Osteocyte (in vitro differentiated cells): ENCODE data around the gene DCST1. TPM values are rescaled to one million over a fixed set of nuclear protein-coding genes. Genes with fewer than 3 reads are reported as not detected.

ENCODE experiments used
- DNase-seq: peaks from one replicate; pipeline ENCODE4 v3.0.0; 2021; ENCODE audit warnings: mixed read lengths; ENCODE audit not compliant: unreplicated experiment; ENCODE audit errors: extremely low spot score
- H3K27ac Mint-ChIP-seq: one replicate; pipeline ENCODE4 v1.8.0; 2021; ENCODE audit warnings: mild to moderate bottlenecking, mixed read lengths; ENCODE audit not compliant: unreplicated experiment
- H3K27me3 Mint-ChIP-seq: one replicate; pipeline ENCODE4 v1.8.0; 2021; ENCODE audit warnings: mixed read lengths; ENCODE audit not compliant: unreplicated experiment
- H3K36me3 Mint-ChIP-seq: one replicate; pipeline ENCODE4 v1.8.0; 2021; ENCODE audit warnings: mixed read lengths; ENCODE audit not compliant: unreplicated experiment
- H3K4me1 Mint-ChIP-seq: one replicate; pipeline ENCODE4 v1.8.0; 2021; ENCODE audit warnings: mixed read lengths; ENCODE audit not compliant: unreplicated experiment
- H3K4me3 Mint-ChIP-seq: one replicate; pipeline ENCODE4 v1.8.0; 2021; ENCODE audit warnings: mild to moderate bottlenecking, moderate library complexity, mixed read lengths; ENCODE audit not compliant: unreplicated experiment
- H3K9me3 Mint-ChIP-seq: one replicate; pipeline ENCODE4 v1.8.0; 2021; ENCODE audit warnings: mixed read lengths; ENCODE audit not compliant: unreplicated experiment
- total RNA-seq: library from RNA; stranded (reverse); gene quantifications from 2 replicates; pipeline ENCODE4 v1.2.1, GENCODE V29; 2021
- TF ChIP-seq, protein P1 (sequence below): fragments of 200-600 bp; sonication (generic); IDR thresholded peaks from 2 replicates; pipeline ENCODE4 v1.5.0; 2021; ENCODE audit warnings: antibody characterized with exemption, mild to moderate bottlenecking, moderate library complexity

Gene DCST1
- total RNA-seq, 1 donor from 2014 or later: not detected

DNA sequence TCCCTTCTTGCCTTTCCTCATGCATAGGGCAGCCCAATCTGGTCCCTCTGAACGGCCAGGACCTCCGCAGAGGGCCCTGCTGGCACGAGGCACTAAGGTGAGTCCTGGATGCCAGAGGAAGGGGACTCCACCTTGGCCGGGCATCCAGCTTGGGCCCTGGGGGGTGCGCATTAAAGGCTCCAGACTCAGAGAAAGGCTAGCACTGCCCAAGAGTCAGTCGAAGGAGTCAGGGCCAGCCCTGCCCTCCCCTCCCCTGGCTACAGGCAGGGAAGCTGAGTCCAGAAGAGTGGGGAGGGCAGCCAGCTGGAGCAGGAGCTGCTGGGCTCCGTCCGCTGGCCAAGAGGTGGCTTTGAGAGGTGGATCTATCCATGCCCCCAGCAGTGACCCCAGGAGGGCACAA lies 27.1 kb downstream of the DCST1 start:
- no peak overlapping the region for H3K4me3 Mint-ChIP-seq
- H3K9me3 Mint-ChIP-seq: no peaks in the 10 kb centered on the region
- H3K4me1 Mint-ChIP-seq: peaks cover 30% of the 10 kb centered on the region
- no peak for DNase-seq
- TF ChIP-seq, protein P1, sequence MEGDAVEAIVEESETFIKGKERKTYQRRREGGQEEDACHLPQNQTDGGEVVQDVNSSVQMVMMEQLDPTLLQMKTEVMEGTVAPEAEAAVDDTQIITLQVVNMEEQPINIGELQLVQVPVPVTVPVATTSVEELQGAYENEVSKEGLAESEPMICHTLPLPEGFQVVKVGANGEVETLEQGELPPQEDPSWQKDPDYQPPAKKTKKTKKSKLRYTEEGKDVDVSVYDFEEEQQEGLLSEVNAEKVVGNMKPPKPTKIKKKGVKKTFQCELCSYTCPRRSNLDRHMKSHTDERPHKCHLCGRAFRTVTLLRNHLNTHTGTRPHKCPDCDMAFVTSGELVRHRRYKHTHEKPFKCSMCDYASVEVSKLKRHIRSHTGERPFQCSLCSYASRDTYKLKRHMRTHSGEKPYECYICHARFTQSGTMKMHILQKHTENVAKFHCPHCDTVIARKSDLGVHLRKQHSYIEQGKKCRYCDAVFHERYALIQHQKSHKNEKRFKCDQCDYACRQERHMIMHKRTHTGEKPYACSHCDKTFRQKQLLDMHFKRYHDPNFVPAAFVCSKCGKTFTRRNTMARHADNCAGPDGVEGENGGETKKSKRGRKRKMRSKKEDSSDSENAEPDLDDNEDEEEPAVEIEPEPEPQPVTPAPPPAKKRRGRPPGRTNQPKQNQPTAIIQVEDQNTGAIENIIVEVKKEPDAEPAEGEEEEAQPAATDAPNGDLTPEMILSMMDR: no peak
- no peaks in the 10 kb centered on the region for H3K27me3 Mint-ChIP-seq
- peaks cover 13% of the 10 kb centered on the region for H3K36me3 Mint-ChIP-seq
- H3K27ac Mint-ChIP-seq: no peak overlapping the region

DNA sequence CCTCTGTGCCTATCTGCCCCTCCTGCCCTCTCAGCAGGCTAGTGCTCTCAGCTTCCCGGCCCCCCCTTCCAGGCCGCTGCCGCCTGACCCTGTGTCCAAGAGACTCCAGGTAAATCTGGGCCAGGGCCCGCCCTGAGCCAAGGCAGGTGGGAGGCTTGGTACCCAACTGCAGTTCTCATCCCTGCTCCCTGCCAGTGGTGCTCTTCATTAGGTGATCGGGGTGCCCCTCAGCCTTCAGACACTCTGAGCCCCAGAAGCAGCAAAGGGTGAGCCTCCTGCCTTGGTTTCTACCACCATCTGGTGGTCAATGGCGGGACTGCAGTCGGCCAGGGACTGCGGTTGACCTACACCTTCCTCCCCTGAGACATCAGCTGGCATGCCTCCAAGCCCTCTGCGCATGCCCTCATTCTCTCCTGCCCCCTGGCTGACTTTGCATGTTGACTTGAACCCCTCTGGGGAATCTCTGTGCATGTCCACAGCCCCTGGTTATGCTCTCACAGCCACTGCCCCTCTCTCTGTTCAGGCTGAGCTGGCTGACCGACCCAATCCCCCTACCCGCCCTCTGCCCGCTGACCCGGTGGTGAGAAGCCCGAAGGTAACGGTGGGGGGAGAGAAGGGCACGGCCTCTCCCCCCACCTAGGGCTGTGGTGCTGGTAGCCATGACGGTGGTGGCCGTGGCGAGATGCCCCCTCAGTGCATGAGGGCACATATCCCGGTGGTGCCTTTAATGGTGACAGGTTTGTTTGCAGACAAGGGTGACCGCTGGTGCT lies 27.9 kb downstream of the DCST1 start:
- no peak overlapping the region for H3K4me3 Mint-ChIP-seq

DNA sequence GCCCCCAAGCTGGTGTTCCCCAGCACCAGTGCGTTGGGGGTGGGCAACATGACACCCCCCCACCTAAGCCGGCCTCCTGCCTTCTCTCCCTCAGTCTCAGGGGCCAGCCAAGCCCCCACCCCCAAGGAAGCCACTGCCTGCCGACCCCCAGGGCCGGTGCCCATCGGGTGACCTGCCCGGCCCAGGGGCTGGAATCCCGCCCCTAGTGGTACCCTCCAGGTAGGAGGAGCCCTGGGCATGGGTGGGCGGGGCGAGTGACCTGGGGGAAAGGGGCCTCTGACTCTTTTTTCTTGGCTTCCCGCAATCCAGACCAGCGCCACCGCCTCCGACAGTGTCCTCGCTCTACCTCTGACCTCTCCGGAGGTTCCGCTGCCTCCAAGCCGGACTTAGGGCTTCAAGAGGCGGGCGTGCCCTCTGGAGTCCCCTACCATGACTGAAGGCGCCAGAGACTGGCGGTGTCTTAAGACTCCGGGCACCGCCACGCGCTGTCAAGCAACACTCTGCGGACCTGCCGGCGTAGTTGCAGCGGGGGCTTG lies 28.6 kb downstream of the DCST1 start:
- H3K27me3 Mint-ChIP-seq: no peaks in the 10 kb centered on the region

More for the DNA sequence above, 27.9 kb downstream of the DCST1 start:
- TF ChIP-seq, protein P1: peak; percentile 97
- Mint-ChIP-seq H3K27ac (no peak overlapping the region), H3K36me3 (peaks cover 8% of the 10 kb centered on the region), H3K27me3 (no peaks in the 10 kb centered on the region), H3K9me3 (no peaks in the 10 kb centered on the region), H3K4me1 (peaks cover 30% of the 10 kb centered on the region)
- peak; percentile 96 for DNase-seq

DNA sequence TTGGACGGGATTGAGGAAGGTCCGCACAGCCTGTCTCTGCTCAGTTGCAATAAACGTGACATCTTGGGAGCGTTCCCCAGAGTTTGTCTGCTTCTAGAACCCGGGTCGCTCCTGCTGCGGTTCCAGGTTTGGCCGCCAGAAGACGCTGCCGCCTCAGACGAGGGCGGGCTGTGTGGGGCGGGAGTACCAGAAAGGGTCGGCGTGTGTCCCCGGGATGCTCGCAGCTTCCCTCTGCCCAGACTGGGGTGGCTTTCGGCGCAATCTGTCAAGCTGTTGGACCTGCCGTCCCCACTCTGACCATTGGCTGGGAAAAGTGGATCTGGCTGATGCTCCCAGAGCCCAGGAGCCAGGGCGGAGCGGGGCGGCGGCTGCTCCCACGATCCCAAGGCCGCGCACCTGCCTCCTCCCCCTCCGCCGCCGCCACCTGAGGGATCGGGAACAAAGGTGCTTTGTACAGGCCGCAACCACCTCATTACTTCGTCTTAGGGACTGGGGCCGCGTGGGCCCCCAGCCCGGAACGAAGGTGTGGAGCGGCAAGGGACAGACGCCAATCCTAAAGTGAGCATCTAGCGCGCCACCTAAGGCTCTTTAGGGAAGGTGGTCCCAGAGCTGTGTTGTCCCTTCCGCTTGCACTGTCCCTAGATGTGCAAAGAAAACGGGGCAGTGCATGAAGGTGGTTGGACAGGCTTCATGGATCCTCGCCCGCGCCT lies 29.2 kb downstream of the DCST1 start:
- DNase-seq: no peak
- Mint-ChIP-seq H3K27me3 (no peaks in the 10 kb centered on the region), H3K4me1 (peaks cover 30% of the 10 kb centered on the region), H3K9me3 (no peaks in the 10 kb centered on the region), H3K27ac (no peak overlapping the region), H3K36me3 (peaks cover 5% of the 10 kb centered on the region), H3K4me3 (peak overlapping the region; percentile 89)
- TF ChIP-seq, protein P1: peak; percentile 77

More for the DNA sequence above, 28.6 kb downstream of the DCST1 start:
- Mint-ChIP-seq H3K27ac (no peak overlapping the region), H3K9me3 (no peaks in the 10 kb centered on the region), H3K36me3 (peaks cover 8% of the 10 kb centered on the region), H3K4me3 (no peak overlapping the region), H3K4me1 (peaks cover 30% of the 10 kb centered on the region)
- no peak for DNase-seq
- TF ChIP-seq, protein P1: no peak

DNA sequence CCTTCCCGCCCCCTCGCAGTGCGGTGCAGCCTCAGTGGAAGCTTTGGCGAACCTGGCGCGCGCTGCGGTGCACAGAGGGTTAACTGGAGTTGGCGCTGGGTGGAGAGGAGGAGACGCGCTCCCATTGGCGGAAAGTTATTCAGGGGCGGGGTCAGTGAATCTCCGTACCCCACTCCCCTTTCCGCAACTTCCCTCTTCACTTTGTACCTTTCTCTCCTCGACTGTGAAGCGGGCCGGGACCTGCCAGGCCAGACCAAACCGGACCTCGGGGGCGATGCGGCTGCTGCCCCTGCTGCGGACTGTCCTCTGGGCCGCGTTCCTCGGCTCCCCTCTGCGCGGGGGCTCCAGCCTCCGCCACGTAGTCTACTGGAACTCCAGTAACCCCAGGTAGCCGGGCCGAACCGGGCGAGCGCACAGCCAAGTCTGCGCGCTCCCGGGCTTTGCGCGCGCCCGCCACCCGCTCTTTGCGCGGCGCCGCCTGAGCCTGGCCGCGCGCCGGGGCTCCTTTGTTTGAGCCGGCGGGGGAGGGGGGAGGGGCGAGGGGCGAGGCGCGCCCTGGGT lies 30.0 kb downstream of the DCST1 start, which contains the start of gene EFNA4:
Gene EFNA4 (plus strand): TSS at position 191 of the 561 bp plus-strand sequence. CDS start 84 bp downstream, at position 275.
- Mint-ChIP-seq H3K36me3 (no peaks in the 10 kb centered on the region), H3K9me3 (no peaks in the 10 kb centered on the region), H3K27ac (peak within 1 kb of the TSS; percentile 85), H3K4me1 (peaks cover 30% of the 10 kb centered on the region), H3K4me3 (peak within 1 kb of the TSS; percentile 89), H3K27me3 (no peaks in the 10 kb centered on the region)
- peak; percentile 91 for DNase-seq
- TF ChIP-seq, protein P1: no peak
